Thyroid gland (tissue), 4 donors: ENCODE results near the gene MDK. TPM values are rescaled to one million over a fixed set of nuclear protein-coding genes. Genes with fewer than 3 reads are reported as not detected.

Source experiments
- DNase-seq, 2 donors: peaks; one replicate each; pipeline ENCODE4 v3.0.0-alpha.2; 2019
- H3K27ac ChIP-seq, 3 donors: fragments of 200-600 bp; sonication (generic); 1 replicate in 2 of 3; 2 replicates in 1 of 3; pipeline ENCODE4 v1.5.1; 2016 to 2019; ENCODE audit warnings: mild to moderate bottlenecking in 1 of 3, moderate library complexity in 1 of 3
- H3K27me3 ChIP-seq: fragments of 200-600 bp; sonication (generic); one replicate; pipeline ENCODE4 v1.5.1; 2019
- H3K36me3 ChIP-seq, 2 donors: fragments of 200-600 bp; sonication (generic); one replicate each; pipeline ENCODE4 v1.5.1; 2016 to 2019
- H3K4me1 ChIP-seq, 2 donors: fragments of 200-600 bp; sonication (generic); one replicate each; pipeline ENCODE4 v1.5.1; 2017 to 2019
- H3K4me3 ChIP-seq, 3 donors: fragments of 200-600 bp; sonication (generic); replicated peaks in 1 of 3; 1 replicate in 2 of 3; 2 replicates in 1 of 3; pipeline ENCODE4 v1.5.1; 2016; ENCODE audit warnings: mild to moderate bottlenecking in 1 of 3
- H3K9me3 ChIP-seq: fragments of 200-600 bp; sonication (generic); one replicate; pipeline ENCODE4 v1.5.1; 2017
- POLR2A ChIP-seq, 2 donors: fragments of 450-650 bp; IDR thresholded peaks; one replicate each; pipeline ENCODE4 v1.6.1; 2017; ENCODE audit warnings: antibody characterized with exemption in 2 of 2, mild to moderate bottlenecking in 2 of 2, moderate library complexity in 1 of 2
- WGBS, 2 donors: methylation state at CpG; one replicate each; pipeline ENCODE4 v1.1.5; 2017; 5-methylcytosine and 5-hydroxymethylcytosine counted together
- intact Hi-C: fragments of 100-400 bp; cut with DNase I; formaldehyde crosslinking; loops from one replicate; pipeline ENCODE4 v1.15.1; 2023
- total RNA-seq, 4 donors: library from RNA; depleted of rRNA; stranded (reverse); fragments of >200 nt; gene quantifications; one replicate each; pipeline ENCODE4 v1.2.3, GENCODE V29; 2016
- TF ChIP-seq, protein P1 (sequence below), 6 experiments: fragments of 200-600 bp in 3 of 6; fragments of 450-650 bp in 3 of 6; sonication (generic) in 3 of 6; IDR thresholded peaks; one replicate each; pipeline ENCODE4 v1.5.1; 2016 to 2019; ENCODE audit warnings: antibody characterized with exemption in 6 of 6, mild to moderate bottlenecking in 2 of 6, inconsistent platforms in 1 of 6, moderate library complexity in 1 of 6

Gene MDK
- total RNA-seq, 4 donors from 2014 or later = 3.3 to 24.3 (median 16.7) TPM

DNA sequence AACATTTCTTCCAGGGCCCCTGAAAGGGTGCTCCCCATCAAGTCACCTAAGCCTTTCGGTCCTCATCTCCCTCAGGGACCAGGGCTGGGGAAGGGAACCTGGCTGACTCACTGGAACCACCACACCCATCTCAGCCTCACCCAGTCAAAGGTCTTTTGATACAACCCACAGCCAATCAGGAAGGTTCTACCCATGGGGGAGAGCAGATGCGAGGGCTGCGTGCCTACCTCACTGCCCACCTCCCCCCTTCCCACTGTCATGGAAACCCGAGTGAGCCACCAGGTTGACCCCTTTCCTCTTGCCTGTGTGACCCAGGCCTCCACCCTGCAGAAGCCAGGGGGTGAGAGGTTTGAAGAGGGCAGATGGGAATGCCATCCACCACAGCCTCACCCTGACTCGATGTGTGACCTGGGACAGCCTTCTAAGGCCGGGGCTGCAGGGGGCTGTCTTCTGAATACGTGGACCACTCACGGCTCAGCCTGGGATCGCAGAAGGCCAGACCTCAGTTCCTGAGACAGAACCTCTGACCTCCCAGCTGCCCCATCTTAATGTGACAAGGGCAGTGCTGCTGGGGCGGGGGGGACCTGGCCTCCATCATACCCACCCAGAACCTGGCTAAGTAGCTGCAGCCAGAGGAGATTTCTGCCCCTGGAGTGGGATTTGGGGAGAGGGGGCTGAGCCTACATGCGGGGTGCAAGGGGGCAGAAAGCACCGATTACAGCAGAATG lies 2.7 kb downstream of the MDK start:
- TF ChIP-seq POLR2A (IDR thresholded peaks at IDR 0.05) = no peak
- TF ChIP-seq, protein P1, sequence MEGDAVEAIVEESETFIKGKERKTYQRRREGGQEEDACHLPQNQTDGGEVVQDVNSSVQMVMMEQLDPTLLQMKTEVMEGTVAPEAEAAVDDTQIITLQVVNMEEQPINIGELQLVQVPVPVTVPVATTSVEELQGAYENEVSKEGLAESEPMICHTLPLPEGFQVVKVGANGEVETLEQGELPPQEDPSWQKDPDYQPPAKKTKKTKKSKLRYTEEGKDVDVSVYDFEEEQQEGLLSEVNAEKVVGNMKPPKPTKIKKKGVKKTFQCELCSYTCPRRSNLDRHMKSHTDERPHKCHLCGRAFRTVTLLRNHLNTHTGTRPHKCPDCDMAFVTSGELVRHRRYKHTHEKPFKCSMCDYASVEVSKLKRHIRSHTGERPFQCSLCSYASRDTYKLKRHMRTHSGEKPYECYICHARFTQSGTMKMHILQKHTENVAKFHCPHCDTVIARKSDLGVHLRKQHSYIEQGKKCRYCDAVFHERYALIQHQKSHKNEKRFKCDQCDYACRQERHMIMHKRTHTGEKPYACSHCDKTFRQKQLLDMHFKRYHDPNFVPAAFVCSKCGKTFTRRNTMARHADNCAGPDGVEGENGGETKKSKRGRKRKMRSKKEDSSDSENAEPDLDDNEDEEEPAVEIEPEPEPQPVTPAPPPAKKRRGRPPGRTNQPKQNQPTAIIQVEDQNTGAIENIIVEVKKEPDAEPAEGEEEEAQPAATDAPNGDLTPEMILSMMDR (IDR thresholded peaks at IDR 0.05) = no peak
- Histone ChIP-seq H3K36me3 (no peaks in the 10 kb centered on the region), H3K27ac (no peak overlapping the region), H3K9me3 (no peaks in the 10 kb centered on the region), H3K4me1 (peaks cover 8 to 19% of the 10 kb centered on the region in 2 donors), H3K4me3 (no peak overlapping the region), H3K27me3 (no peaks in the 10 kb centered on the region)
- intact Hi-C loops = no loop called here
- WGBS, 2 donors = 87 to 94% methylated on average over 8 to 12 of the region's 12 CpGs
- no peak for DNase-seq

DNA sequence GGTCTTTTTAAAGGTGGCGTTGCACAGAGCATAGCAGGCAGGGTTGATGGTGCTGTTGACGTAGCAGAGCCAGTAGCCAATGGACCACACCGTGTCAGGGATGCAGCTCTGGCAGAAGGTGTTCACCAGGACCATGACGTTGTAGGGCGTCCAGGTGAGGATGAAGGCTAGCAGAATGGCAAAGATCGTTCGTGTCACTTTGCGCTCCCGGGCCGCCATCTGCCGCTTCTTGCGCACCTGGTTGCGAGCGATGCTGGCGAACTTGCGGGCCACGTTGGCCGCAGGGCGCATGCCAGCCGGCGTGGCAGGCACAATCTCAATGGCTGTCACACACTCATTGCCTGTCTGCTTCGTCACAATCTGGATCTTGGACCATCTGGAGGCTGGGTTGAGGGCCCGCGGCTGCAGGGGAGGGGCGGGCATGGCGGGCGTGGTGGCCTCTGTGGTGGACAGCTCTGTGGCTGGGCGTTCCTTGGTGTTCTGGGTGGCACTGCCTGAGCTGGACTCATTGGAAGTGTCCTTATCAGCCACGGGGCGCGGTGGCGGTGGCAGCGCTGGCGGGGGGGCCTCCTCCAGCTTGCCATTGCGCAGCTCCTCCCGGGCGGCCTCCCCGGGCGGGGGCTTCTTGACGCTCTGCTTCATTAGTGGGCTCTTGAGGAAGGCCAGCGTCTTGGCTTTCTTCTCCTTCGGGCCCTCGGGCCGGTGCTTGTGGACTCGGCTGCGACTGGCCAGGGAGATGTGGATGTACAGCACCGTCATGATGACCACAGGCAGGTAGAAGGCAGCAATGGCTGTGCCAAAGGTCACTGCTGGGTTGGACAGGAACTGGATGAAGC lies 3.9 kb downstream of the MDK start:
- H3K36me3 ChIP-seq = no peaks in the 10 kb centered on the region
- no peak overlapping the region for H3K4me3 ChIP-seq
- no peak for TF ChIP-seq POLR2A (IDR thresholded peaks at IDR 0.05)
- TF ChIP-seq, protein P1 (IDR thresholded peaks at IDR 0.05) = no peak
- H3K27ac ChIP-seq = no peak overlapping the region
- H3K4me1 ChIP-seq = peaks cover 18 to 30% of the 10 kb centered on the region in 2 donors
- DNase-seq = no peak
- peaks cover 8% of the 10 kb centered on the region for H3K27me3 ChIP-seq
- WGBS, 2 donors = 94 to 98% methylated on average over 27 to 33 of the region's 47 CpGs
- intact Hi-C loops = no loop called here
- H3K9me3 ChIP-seq = no peaks in the 10 kb centered on the region

DNA sequence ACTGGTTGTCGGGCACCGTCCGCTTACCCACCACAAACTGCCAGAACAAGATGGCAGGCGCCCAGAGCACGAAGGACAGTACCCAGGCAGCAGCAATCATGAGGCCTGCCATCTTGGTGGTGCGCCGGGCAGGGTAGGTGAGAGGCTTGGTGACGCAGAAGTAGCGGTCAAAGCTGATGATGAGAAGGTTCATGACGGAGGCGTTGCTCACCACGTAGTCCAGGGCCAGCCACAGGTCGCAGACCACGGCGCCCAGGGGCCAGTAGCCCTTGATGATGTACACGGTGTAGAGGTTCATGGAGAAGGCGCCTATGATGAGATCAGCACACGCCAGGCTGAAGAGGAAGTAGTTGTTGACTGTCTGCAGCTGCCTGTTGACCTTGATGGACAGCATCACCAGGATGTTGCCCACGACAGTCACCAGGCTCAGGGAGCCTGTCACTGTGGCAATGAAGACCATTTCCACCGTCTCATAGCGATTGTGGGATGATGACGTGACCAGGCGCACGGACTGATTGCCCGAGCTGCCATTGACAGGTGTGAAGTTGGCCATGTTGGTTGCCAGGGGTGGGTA lies 4.6 kb downstream of the MDK start:
- intact Hi-C loops = no loop called here
- H3K27me3 ChIP-seq = peaks cover 14% of the 10 kb centered on the region
- no peak overlapping the region for H3K4me3 ChIP-seq
- H3K36me3 ChIP-seq = no peaks in the 10 kb centered on the region
- H3K27ac ChIP-seq = no peak overlapping the region
- WGBS, 2 donors = 97 to 99% methylated on average over 22 to 25 of the region's 25 CpGs
- peaks cover 18 to 37% of the 10 kb centered on the region in 2 donors for H3K4me1 ChIP-seq
- H3K9me3 ChIP-seq = no peaks in the 10 kb centered on the region
- TF ChIP-seq, protein P1 (IDR thresholded peaks at IDR 0.05) = no peak
- no peak for TF ChIP-seq POLR2A (IDR thresholded peaks at IDR 0.05)
- DNase-seq = no peak

DNA sequence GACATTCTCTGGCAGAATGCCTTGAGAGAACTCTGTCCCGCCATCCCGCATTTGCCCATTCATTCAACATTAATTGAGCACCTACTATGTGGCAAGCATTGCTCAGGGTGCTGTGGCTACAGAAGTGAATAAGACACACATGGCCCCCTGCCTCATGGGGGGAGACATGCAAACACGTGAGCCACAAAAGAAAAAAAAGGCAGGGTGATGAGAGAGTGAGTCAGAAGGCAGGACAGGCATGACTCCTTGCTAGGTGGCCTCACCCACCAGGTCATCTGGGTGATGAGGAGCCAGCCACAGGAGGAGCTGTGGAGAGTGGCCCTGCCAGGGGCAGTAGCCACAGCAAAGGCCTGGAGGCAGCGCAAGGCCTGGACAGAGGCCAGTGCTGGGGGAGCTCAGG lies 5.2 kb downstream of the MDK start:
- 90 to 93% methylated on average over 4 of the region's 4 CpGs for WGBS, 2 donors
- H3K4me3 ChIP-seq = no peak overlapping the region
- TF ChIP-seq, protein P1 (IDR thresholded peaks at IDR 0.05) = no peak
- TF ChIP-seq POLR2A (IDR thresholded peaks at IDR 0.05) = no peak
- no peaks in the 10 kb centered on the region for H3K36me3 ChIP-seq
- DNase-seq = no peak
- H3K27ac ChIP-seq = no peak overlapping the region
- intact Hi-C loops = no loop called here
- H3K9me3 ChIP-seq = no peaks in the 10 kb centered on the region
- H3K27me3 ChIP-seq = peaks cover 14% of the 10 kb centered on the region
- peaks cover 18 to 40% of the 10 kb centered on the region in 2 donors for H3K4me1 ChIP-seq
